ENCODE measurements around the gene PHB1.
A peak's percentile ranks its signal among the peaks of the same experiment; 100 is the strongest.

PHB1 gene

GRCh38 chr17:49403514-49404289 is 11.0 kb downstream of the PHB1 start:
- H3K4me3 ChIP-seq (replicated peaks in 1 of 2; ENCODE audit: low read depth in 2 of 2, low read length in 2 of 2): no peak overlapping the region
- no peak for TF ChIP-seq CTCF (IDR thresholded peaks at IDR 0.05; ENCODE audit: low read depth, low read length)
- no peak for DNase-seq (ENCODE audit: low read depth in 2 of 2)

- no peak for TF ChIP-seq CTCF (IDR thresholded peaks at IDR 0.05; ENCODE audit: low read depth, low read length)
- no peak overlapping the region for H3K4me3 ChIP-seq (replicated peaks in 1 of 2; ENCODE audit: low read depth in 2 of 2, low read length in 2 of 2)
- no peak for DNase-seq (ENCODE audit: low read depth in 2 of 2)
Observed at GRCh38 chr17:49402706-49403105, 12.0 kb downstream of the PHB1 start.

- H3K4me3 ChIP-seq (replicated peaks in 1 of 2; ENCODE audit: low read depth in 2 of 2, low read length in 2 of 2): no peak overlapping the region
- no peak for TF ChIP-seq CTCF (IDR thresholded peaks at IDR 0.05; ENCODE audit: low read depth, low read length)
- no peak for DNase-seq (ENCODE audit: low read depth in 2 of 2)
Observed at GRCh38 chr17:49401971-49402611, 12.6 kb downstream of the PHB1 start.

- H3K4me3 ChIP-seq (replicated peaks in 1 of 2; ENCODE audit: low read depth in 2 of 2, low read length in 2 of 2): no peak overlapping the region
- no peak for DNase-seq (ENCODE audit: low read depth in 2 of 2)
- no peak for TF ChIP-seq CTCF (IDR thresholded peaks at IDR 0.05; ENCODE audit: low read depth, low read length)
Observed at GRCh38 chr17:49399995-49400394, 14.7 kb downstream of the PHB1 start.

- H3K4me3 ChIP-seq (replicated peaks in 1 of 2; ENCODE audit: low read depth in 2 of 2, low read length in 2 of 2): no peak overlapping the region
- no peak for TF ChIP-seq CTCF (IDR thresholded peaks at IDR 0.05; ENCODE audit: low read depth, low read length)
- DNase-seq (ENCODE audit: low read depth in 2 of 2): no peak
Observed at GRCh38 chr17:49397586-49397985, 17.1 kb downstream of the PHB1 start.

GRCh38 chr17:49393491-49394255 is 21.0 kb downstream of the PHB1 start:
- no peak overlapping the region for H3K4me3 ChIP-seq (replicated peaks in 1 of 2; ENCODE audit: low read depth in 2 of 2, low read length in 2 of 2)
- TF ChIP-seq CTCF (IDR thresholded peaks at IDR 0.05; ENCODE audit: low read depth, low read length): no peak
- peak in 1 of 2 donors; percentile 31 for DNase-seq (ENCODE audit: low read depth in 2 of 2)

Measured in cardiac fibroblast (primary cell).